Erythroblast (primary cell): ENCODE results near the gene COX19.

Experiments used
- GATA1 ChIP-seq: IDR thresholded peaks from 2 replicates; pipeline ENCODE4 v1.6.1; 2011; ENCODE audit warnings: low read depth, mild to moderate bottlenecking, control low read depth, low read length, moderate library complexity
- POLR2A ChIP-seq: IDR thresholded peaks from 2 replicates; pipeline ENCODE4 v1.6.1; 2011; ENCODE audit warnings: mild to moderate bottlenecking, low read length

- no peak for TF ChIP-seq POLR2A
- no peak for TF ChIP-seq GATA1
Measured at GRCh38 chr7:972676-973309, 2.6 kb downstream of the COX19 start.
